Thoracic aorta (tissue), 2 donors: ENCODE results near the gene PIGS. TPM values are rescaled to one million over a fixed set of nuclear protein-coding genes. Genes with fewer than 3 reads are reported as not detected.

Experiments used
- ATAC-seq: fragments of 150-250 bp; one replicate; pipeline ENCODE4 v1.8.0; 2017; ENCODE audit warnings: low read depth; ENCODE audit not compliant: insufficient number of reproducible peaks, low FRiP score
- DNase-seq: peaks from one replicate; pipeline ENCODE4 v3.0.0-alpha.2; 2020; ENCODE audit warnings: low spot score
- H3K27ac ChIP-seq, 2 donors: fragments of 200-600 bp; sonication (generic); 1 replicate in 1 of 2; 2 replicates in 1 of 2; pipeline ENCODE4 v1.5.1; 2016; ENCODE audit warnings: mild to moderate bottlenecking in 2 of 2, moderate library complexity in 2 of 2
- H3K27me3 ChIP-seq: fragments of 200-600 bp; sonication (generic); replicated peaks from 2 replicates; pipeline ENCODE4 v1.6.0; 2016; ENCODE audit warnings: mild to moderate bottlenecking; ENCODE audit not compliant: insufficient read depth
- H3K36me3 ChIP-seq: fragments of 200-600 bp; sonication (generic); one replicate; pipeline ENCODE4 v1.5.1; 2016
- H3K4me1 ChIP-seq, 2 donors: fragments of 200-600 bp; sonication (generic); 1 replicate in 1 of 2; 2 replicates in 1 of 2; pipeline versions ENCODE4 v1.5.1 to v1.6.0; 2016; ENCODE audit warnings: low read depth in 2 of 2, mild to moderate bottlenecking in 1 of 2; ENCODE audit not compliant: control insufficient read depth in 1 of 2
- H3K4me3 ChIP-seq: fragments of 200-600 bp; sonication (generic); 2 replicates; pipeline ENCODE4 v1.5.1; 2016; ENCODE audit warnings: mild to moderate bottlenecking
- H3K9me3 ChIP-seq: fragments of 200-600 bp; sonication (generic); 2 replicates; pipeline ENCODE4 v1.5.1; 2016
- CTCF ChIP-seq: fragments of 200-600 bp; sonication (generic); IDR thresholded peaks from one replicate; pipeline ENCODE4 v1.5.1; 2019; ENCODE audit warnings: antibody characterized with exemption
- total RNA-seq, 2 donors: library from RNA; depleted of rRNA; stranded (reverse); fragments of >200 nt; gene quantifications; one replicate each; pipeline versions ENCODE4 v1.1.0 to v1.2.3, GENCODE V29; 2016

The PIGS gene
- total RNA-seq, 2 donors from 2014 or later, result 39.1 to 63.1 TPM

- Histone ChIP-seq H3K4me1 (peaks cover 3 to 21% of the 10 kb centered on the region in 2 donors), H3K36me3 (no peaks in the 10 kb centered on the region), H3K4me3 (no peak overlapping the region), H3K27me3 (no peaks in the 10 kb centered on the region), H3K9me3 (no peaks in the 10 kb centered on the region), H3K27ac (no peak overlapping the region)
- no peak for TF ChIP-seq CTCF
- DNase-seq, result no peak
- ATAC-seq, result no peak
These were observed 50.6 kb downstream of the PIGS start for GRCh38 chr17:28520687-28521086.

GRCh38 chr17:28519236-28519635, 52.1 kb downstream of the PIGS start:
- no peak for DNase-seq
- no peak for TF ChIP-seq CTCF
- Histone ChIP-seq H3K27me3 (no peaks in the 10 kb centered on the region), H3K9me3 (no peaks in the 10 kb centered on the region), H3K4me1 (peaks cover 0 to 11% of the 10 kb centered on the region in 2 donors), H3K27ac (no peak overlapping the region), H3K36me3 (no peaks in the 10 kb centered on the region), H3K4me3 (no peak overlapping the region)
- no peak for ATAC-seq

- DNase-seq, result no peak
- Histone ChIP-seq H3K27ac (no peak overlapping the region), H3K4me1 (peaks cover 0 to 11% of the 10 kb centered on the region in 2 donors), H3K4me3 (no peak overlapping the region), H3K36me3 (no peaks in the 10 kb centered on the region), H3K9me3 (no peaks in the 10 kb centered on the region), H3K27me3 (no peaks in the 10 kb centered on the region)
- no peak for ATAC-seq
- TF ChIP-seq CTCF, result no peak
These were observed 52.7 kb downstream of the PIGS start for GRCh38 chr17:28518578-28518977.

GRCh38 chr17:28518132-28518531, 53.2 kb downstream of the PIGS start:
- no peak for ATAC-seq

GRCh38 chr17:28515518-28515917, 55.8 kb downstream of the PIGS start:
- Histone ChIP-seq H3K36me3 (no peaks in the 10 kb centered on the region), H3K27me3 (no peaks in the 10 kb centered on the region), H3K9me3 (no peaks in the 10 kb centered on the region), H3K4me1 (no peaks in the 10 kb centered on the region), H3K4me3 (no peak overlapping the region), H3K27ac (no peak overlapping the region)
- no peak for TF ChIP-seq CTCF
- no peak for DNase-seq
- ATAC-seq, result no peak

More at GRCh38 chr17:28518132-28518531, 53.2 kb downstream of the PIGS start:
- H3K9me3 ChIP-seq, result no peaks in the 10 kb centered on the region
- no peaks in the 10 kb centered on the region for H3K36me3 ChIP-seq
- no peak overlapping the region for H3K4me3 ChIP-seq
- no peak for DNase-seq
- no peak for TF ChIP-seq CTCF
- H3K27me3 ChIP-seq, result no peaks in the 10 kb centered on the region
- H3K4me1 ChIP-seq, result peaks cover 0 to 11% of the 10 kb centered on the region in 2 donors
- H3K27ac ChIP-seq, result no peak overlapping the region
